ENCODE results near the gene ADCY5.

The ADCY5 gene

GRCh38 chr3:123369085-123369484 is 79.8 kb downstream of the ADCY5 start:
- no peak for DNase-seq (ENCODE audit: low read depth)

GRCh38 chr3:123367467-123368154 is 81.3 kb downstream of the ADCY5 start:
- no peak for DNase-seq (ENCODE audit: low read depth)

GRCh38 chr3:123365450-123366143 is 83.3 kb downstream of the ADCY5 start:
- DNase-seq (ENCODE audit: low read depth): no peak

GRCh38 chr3:123361071-123361470 is 87.8 kb downstream of the ADCY5 start:
- no peak for DNase-seq (ENCODE audit: low read depth)

- DNase-seq (ENCODE audit: low read depth): no peak
Measured at GRCh38 chr3:123357275-123357674, 91.6 kb downstream of the ADCY5 start.

- no peak for DNase-seq (ENCODE audit: low read depth)
Measured at GRCh38 chr3:123353850-123354233, 95.0 kb downstream of the ADCY5 start.

GRCh38 chr3:123353227-123353849 is 95.6 kb downstream of the ADCY5 start:
- DNase-seq (ENCODE audit: low read depth): no peak

GRCh38 chr3:123352134-123352554 is 96.7 kb downstream of the ADCY5 start:
- no peak for DNase-seq (ENCODE audit: low read depth)

- no peak for DNase-seq (ENCODE audit: low read depth)
Measured at GRCh38 chr3:123351501-123351900, 97.4 kb downstream of the ADCY5 start.

- no peak for DNase-seq (ENCODE audit: low read depth)
Measured at GRCh38 chr3:123350971-123351370, 97.9 kb downstream of the ADCY5 start.

GRCh38 chr3:123349566-123350435 is 99.1 kb downstream of the ADCY5 start:
- DNase-seq (ENCODE audit: low read depth): no peak

- no peak for DNase-seq (ENCODE audit: low read depth)
Measured at GRCh38 chr3:123349201-123349535, 99.7 kb downstream of the ADCY5 start.

- DNase-seq (ENCODE audit: low read depth): no peak
Measured at GRCh38 chr3:123348471-123349200, 100.3 kb downstream of the ADCY5 start.

- DNase-seq (ENCODE audit: low read depth): no peak
Measured at GRCh38 chr3:123347691-123348264, 101.1 kb downstream of the ADCY5 start.

GRCh38 chr3:123347205-123347604 is 101.7 kb downstream of the ADCY5 start:
- DNase-seq (ENCODE audit: low read depth): no peak

GRCh38 chr3:123346021-123346420 is 102.9 kb downstream of the ADCY5 start:
- DNase-seq (ENCODE audit: low read depth): no peak

- DNase-seq (ENCODE audit: low read depth): no peak
Measured at GRCh38 chr3:123344907-123345594, 103.8 kb downstream of the ADCY5 start.

GRCh38 chr3:123344175-123344906 is 104.5 kb downstream of the ADCY5 start:
- no peak for DNase-seq (ENCODE audit: low read depth)

GRCh38 chr3:123343296-123344174 is 105.4 kb downstream of the ADCY5 start:
- no peak for DNase-seq (ENCODE audit: low read depth)

Measured in T follicular helper cell (primary cell).